A673 (cell line): ENCODE measurements around the gene RAB27B.

Experiments
- EZH2 ChIP-seq: fragments of 200-600 bp; sonication (generic); IDR thresholded peaks from 2 replicates; pipeline ENCODE4 v1.6.1; 2017; ENCODE audit warnings: borderline replicate concordance, low read depth, mild to moderate bottlenecking, mixed read lengths, antibody characterized with exemption, low read length; ENCODE audit not compliant: poor library complexity, severe bottlenecking
- TF ChIP-seq, protein P1 (sequence below): fragments of 300-800, 200-600 bp; sonication (generic); conservative IDR thresholded peaks from 2 replicates; pipeline ENCODE4 v1.5.1; 2017; ENCODE audit warnings: low read depth, mild to moderate bottlenecking, antibody characterized with exemption, low read length, moderate library complexity, mixed read lengths

DNA sequence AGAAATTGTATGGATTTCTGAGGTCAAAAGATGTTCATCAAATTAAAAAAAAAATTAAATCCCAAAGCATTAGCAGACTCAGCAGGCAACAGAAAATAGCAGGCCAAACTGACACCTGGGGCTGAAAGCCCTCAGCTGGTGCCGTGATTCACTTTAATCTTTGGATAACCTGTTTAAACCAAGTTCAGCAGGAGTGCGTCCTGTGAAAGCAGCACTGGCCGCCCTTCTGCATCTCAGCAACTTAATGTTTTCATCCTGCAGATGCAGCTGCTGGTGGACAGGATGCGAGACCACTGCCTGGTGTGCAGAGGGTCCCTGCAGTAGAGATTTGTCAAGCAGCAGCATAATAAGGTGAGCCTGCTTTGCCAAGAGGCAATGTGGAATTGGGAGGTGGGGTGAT, 89.8 kb downstream of the RAB27B start:
- TF ChIP-seq, protein P1, sequence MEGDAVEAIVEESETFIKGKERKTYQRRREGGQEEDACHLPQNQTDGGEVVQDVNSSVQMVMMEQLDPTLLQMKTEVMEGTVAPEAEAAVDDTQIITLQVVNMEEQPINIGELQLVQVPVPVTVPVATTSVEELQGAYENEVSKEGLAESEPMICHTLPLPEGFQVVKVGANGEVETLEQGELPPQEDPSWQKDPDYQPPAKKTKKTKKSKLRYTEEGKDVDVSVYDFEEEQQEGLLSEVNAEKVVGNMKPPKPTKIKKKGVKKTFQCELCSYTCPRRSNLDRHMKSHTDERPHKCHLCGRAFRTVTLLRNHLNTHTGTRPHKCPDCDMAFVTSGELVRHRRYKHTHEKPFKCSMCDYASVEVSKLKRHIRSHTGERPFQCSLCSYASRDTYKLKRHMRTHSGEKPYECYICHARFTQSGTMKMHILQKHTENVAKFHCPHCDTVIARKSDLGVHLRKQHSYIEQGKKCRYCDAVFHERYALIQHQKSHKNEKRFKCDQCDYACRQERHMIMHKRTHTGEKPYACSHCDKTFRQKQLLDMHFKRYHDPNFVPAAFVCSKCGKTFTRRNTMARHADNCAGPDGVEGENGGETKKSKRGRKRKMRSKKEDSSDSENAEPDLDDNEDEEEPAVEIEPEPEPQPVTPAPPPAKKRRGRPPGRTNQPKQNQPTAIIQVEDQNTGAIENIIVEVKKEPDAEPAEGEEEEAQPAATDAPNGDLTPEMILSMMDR = no peak
- no peak for TF ChIP-seq EZH2
